Mesenchymal stem cell (in vitro differentiated cells and primary cell): ENCODE data around the gene PRMT7.

Source experiments
- DNase-seq: peaks from one replicate; pipeline ENCODE4 v3.0.0-alpha.2; 2013
- H2AFZ ChIP-seq: one replicate; pipeline ENCODE4 v1.6.1; 2013; ENCODE audit warnings: low read depth, mild to moderate bottlenecking, control low read depth, inconsistent platforms, low read length, moderate library complexity
- H2AK5ac ChIP-seq: 2 replicates; pipeline ENCODE4 v1.6.1; 2013; ENCODE audit warnings: low read length, moderate library complexity, mild to moderate bottlenecking, inconsistent platforms; ENCODE audit not compliant: severe bottlenecking
- H2BK120ac ChIP-seq: one replicate; pipeline ENCODE4 v1.6.1; 2013; ENCODE audit warnings: low read depth, mild to moderate bottlenecking, inconsistent platforms, low read length, moderate library complexity
- H2BK12ac ChIP-seq, 2 experiments: one replicate each; pipeline ENCODE4 v1.6.1; 2013; ENCODE audit warnings: inconsistent platforms in 2 of 2, low read length in 2 of 2, mild to moderate bottlenecking in 2 of 2, moderate library complexity in 2 of 2, control low read depth in 1 of 2
- H2BK15ac ChIP-seq: one replicate; pipeline ENCODE4 v1.6.1; 2013; ENCODE audit warnings: mild to moderate bottlenecking, low read depth, inconsistent platforms; ENCODE audit not compliant: poor library complexity, severe bottlenecking
- H2BK5ac ChIP-seq: 2 replicates; pipeline ENCODE4 v1.6.1; 2013; ENCODE audit warnings: low read depth, mild to moderate bottlenecking, low read length, control low read depth, inconsistent platforms; ENCODE audit not compliant: poor library complexity, severe bottlenecking
- H3K14ac ChIP-seq, 2 experiments: one replicate each; pipeline ENCODE4 v1.6.1; 2013; ENCODE audit warnings: inconsistent platforms in 2 of 2, low read length in 2 of 2, control low read depth in 1 of 2, mild to moderate bottlenecking in 1 of 2, moderate library complexity in 1 of 2
- H3K18ac ChIP-seq, 2 experiments: one replicate each; pipeline ENCODE4 v1.6.1; 2013; ENCODE audit warnings: inconsistent platforms in 2 of 2, low read length in 2 of 2, control low read depth in 1 of 2, low read depth in 1 of 2, mild to moderate bottlenecking in 1 of 2
- H3K23ac ChIP-seq, 2 experiments: one replicate each; pipeline ENCODE4 v1.6.1; 2013; ENCODE audit warnings: inconsistent platforms in 2 of 2, low read length in 2 of 2, mild to moderate bottlenecking in 2 of 2, moderate library complexity in 2 of 2, control low read depth in 1 of 2
- H3K27ac ChIP-seq: 2 replicates; pipeline ENCODE4 v1.5.1; 2013; ENCODE audit warnings: mild to moderate bottlenecking, moderate library complexity, low read length, control low read depth, inconsistent platforms; ENCODE audit not compliant: poor library complexity, severe bottlenecking
- H3K27me3 ChIP-seq, 2 experiments: 2 replicates each; pipeline versions ENCODE4 v1.6.1 to v1.7.0; 2013; ENCODE audit warnings: low read length in 2 of 2, mild to moderate bottlenecking in 2 of 2, moderate library complexity in 2 of 2, control low read depth in 1 of 2, inconsistent platforms in 1 of 2; ENCODE audit not compliant: control insufficient read depth in 1 of 2, insufficient read depth in 1 of 2
- H3K36me3 ChIP-seq, 2 experiments: 2 replicates each; pipeline versions ENCODE4 v1.6.1 to v1.7.0; 2013; ENCODE audit warnings: low read length in 2 of 2, control low read depth in 1 of 2, inconsistent platforms in 1 of 2, low read depth in 1 of 2, mild to moderate bottlenecking in 1 of 2; ENCODE audit not compliant: insufficient read depth in 2 of 2, control insufficient read depth in 1 of 2
- H3K4ac ChIP-seq, 2 experiments: one replicate each; pipeline ENCODE4 v1.6.1; 2013; ENCODE audit warnings: inconsistent platforms in 2 of 2, low read length in 2 of 2, mild to moderate bottlenecking in 2 of 2, moderate library complexity in 2 of 2, control low read depth in 1 of 2, low read depth in 1 of 2
- H3K4me1 ChIP-seq: 2 replicates; pipeline ENCODE4 v1.6.1; 2013; ENCODE audit warnings: low read depth, low read length, control low read depth; ENCODE audit not compliant: control insufficient read depth, insufficient read depth
- H3K4me2 ChIP-seq: 2 replicates; pipeline ENCODE4 v1.6.1; 2013; ENCODE audit warnings: low read length, mild to moderate bottlenecking, inconsistent platforms; ENCODE audit not compliant: poor library complexity, severe bottlenecking
- H3K4me3 ChIP-seq, 2 experiments: 2 replicates each; pipeline versions ENCODE4 v1.5.1 to v1.7.0; 2013; ENCODE audit warnings: low read length in 2 of 2, mild to moderate bottlenecking in 2 of 2, control low read depth in 1 of 2, low read depth in 1 of 2; ENCODE audit not compliant: insufficient read depth in 1 of 2
- H3K79me1 ChIP-seq: replicated peaks from 2 replicates; pipeline ENCODE4 v1.6.1; 2013; ENCODE audit warnings: mild to moderate bottlenecking, control low read depth, low read length, inconsistent platforms; ENCODE audit not compliant: poor library complexity, severe bottlenecking
- H3K9ac ChIP-seq: 2 replicates; pipeline ENCODE4 v1.7.0; 2013; ENCODE audit warnings: mild to moderate bottlenecking, low read length, moderate library complexity
- H3K9me3 ChIP-seq: 2 replicates; pipeline ENCODE4 v1.7.0; 2013; ENCODE audit warnings: mild to moderate bottlenecking, low read length; ENCODE audit not compliant: control insufficient read depth
- H4K8ac ChIP-seq: one replicate; pipeline ENCODE4 v1.6.1; 2013; ENCODE audit warnings: inconsistent platforms, mild to moderate bottlenecking, low read length, moderate library complexity
- H4K91ac ChIP-seq: one replicate; pipeline ENCODE4 v1.6.1; 2013; ENCODE audit warnings: mild to moderate bottlenecking, low read length, inconsistent platforms
- WGBS: methylation state at CpG from one replicate; pipeline ENCODE4 v1.1.7; 2013; ENCODE audit warnings: mixed read lengths; 5-methylcytosine and 5-hydroxymethylcytosine counted together

PRMT7 gene

GRCh38 chr16:68300734-68301459 is 9.9 kb upstream of the PRMT7 start:
- Histone ChIP-seq H4K91ac (no peak overlapping the region), H3K4me2 (no peak overlapping the region), H3K4me3 (no peak overlapping the region), H3K4me1 (peaks cover 15% of the 10 kb centered on the region), H4K8ac (no peak overlapping the region), H3K79me1 (peaks cover 34% of the 10 kb centered on the region), H2BK15ac (no peak overlapping the region), H2AFZ (no peak overlapping the region), H2BK12ac (no peak overlapping the region), H2AK5ac (peak overlapping the region; percentile 9), H3K9ac (peak overlapping the region; percentile 42), H3K27ac (peak overlapping the region; percentile 38), H3K23ac (no peak overlapping the region), H3K14ac (no peak overlapping the region), H3K4ac (no peak overlapping the region), H3K18ac (no peak overlapping the region), H3K9me3 (no peaks in the 10 kb centered on the region), H3K27me3 (no peaks in the 10 kb centered on the region), H2BK5ac (no peak overlapping the region), H3K36me3 (peaks cover 44 to 93% of the 10 kb centered on the region in 2 experiments), H2BK120ac (no peak overlapping the region)
- WGBS: 89% methylated on average over 7 of the region's 7 CpGs
- DNase-seq: no peak

DNA sequence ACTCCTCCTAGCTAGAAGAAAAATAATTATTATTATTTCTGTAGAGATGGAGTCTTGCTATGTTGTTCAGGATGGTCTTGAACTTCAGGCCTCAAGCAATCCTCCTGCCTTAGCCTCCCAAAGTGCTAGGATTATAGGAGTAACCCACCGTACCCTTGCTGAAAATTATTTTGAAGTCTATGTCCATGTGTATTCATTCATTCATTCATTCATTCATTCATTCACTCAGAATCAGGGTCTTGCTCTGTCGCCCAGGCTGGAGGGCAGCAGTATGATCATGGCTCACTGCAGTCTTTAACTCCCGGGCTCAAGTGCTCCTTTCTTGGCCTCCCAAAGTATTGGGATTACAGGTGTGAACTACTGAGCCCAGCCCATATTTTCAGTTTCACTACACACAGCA is 4.2 kb upstream of the PRMT7 start:
- H3K4me1 ChIP-seq: peaks cover 5% of the 10 kb centered on the region
- H2BK5ac ChIP-seq: no peak overlapping the region

GRCh38 chr16:68309799-68310198 is 1.0 kb upstream of the PRMT7 start:
- 54% methylated on average over 6 of the region's 6 CpGs for WGBS
- H3K9me3 ChIP-seq: no peaks in the 10 kb centered on the region
- H3K27me3 ChIP-seq: no peaks in the 10 kb centered on the region
- no peak overlapping the region for H2AK5ac ChIP-seq
- no peak overlapping the region for H3K27ac ChIP-seq
- peaks cover 14 to 45% of the 10 kb centered on the region in 2 experiments for H3K36me3 ChIP-seq
- DNase-seq: no peak
- H3K4ac ChIP-seq: peak overlapping the region in 1 of 2 experiments; percentile 10
- H2BK12ac ChIP-seq: no peak overlapping the region
- no peak overlapping the region for H2AFZ ChIP-seq
- peak overlapping the region; percentile 92 to 100 for H3K4me3 ChIP-seq
- H3K9ac ChIP-seq: peak overlapping the region; percentile 98
- H3K14ac ChIP-seq: no peak overlapping the region
- H2BK120ac ChIP-seq: no peak overlapping the region
- H3K18ac ChIP-seq: no peak overlapping the region
- peaks cover 9% of the 10 kb centered on the region for H3K4me1 ChIP-seq
- no peak overlapping the region for H2BK5ac ChIP-seq
- H3K4me2 ChIP-seq: peak overlapping the region; percentile 75
- no peak overlapping the region for H2BK15ac ChIP-seq
- H3K79me1 ChIP-seq: peaks cover 20% of the 10 kb centered on the region
- H4K8ac ChIP-seq: no peak overlapping the region
- no peak overlapping the region for H3K23ac ChIP-seq
- H4K91ac ChIP-seq: no peak overlapping the region

More for the DNA sequence above, 4.2 kb upstream of the PRMT7 start:
- no peak overlapping the region for H3K9ac ChIP-seq
- no peak overlapping the region for H3K4ac ChIP-seq
- no peak overlapping the region for H3K4me2 ChIP-seq
- H3K4me3 ChIP-seq: no peak overlapping the region
- peaks cover 19% of the 10 kb centered on the region for H3K79me1 ChIP-seq
- H3K27ac ChIP-seq: no peak overlapping the region
- no peak overlapping the region for H2BK12ac ChIP-seq
- no peak overlapping the region for H2AK5ac ChIP-seq
- no peak overlapping the region for H2AFZ ChIP-seq
- peaks cover 27 to 61% of the 10 kb centered on the region in 2 experiments for H3K36me3 ChIP-seq
- no peak overlapping the region for H4K91ac ChIP-seq
- WGBS: 97% methylated on average over 3 of the region's 3 CpGs
- H4K8ac ChIP-seq: no peak overlapping the region
- DNase-seq: no peak
- H3K9me3 ChIP-seq: no peaks in the 10 kb centered on the region
- no peak overlapping the region for H2BK15ac ChIP-seq
- H3K23ac ChIP-seq: no peak overlapping the region
- no peak overlapping the region for H3K14ac ChIP-seq
- no peaks in the 10 kb centered on the region for H3K27me3 ChIP-seq
- no peak overlapping the region for H2BK120ac ChIP-seq
- H3K18ac ChIP-seq: no peak overlapping the region

DNA sequence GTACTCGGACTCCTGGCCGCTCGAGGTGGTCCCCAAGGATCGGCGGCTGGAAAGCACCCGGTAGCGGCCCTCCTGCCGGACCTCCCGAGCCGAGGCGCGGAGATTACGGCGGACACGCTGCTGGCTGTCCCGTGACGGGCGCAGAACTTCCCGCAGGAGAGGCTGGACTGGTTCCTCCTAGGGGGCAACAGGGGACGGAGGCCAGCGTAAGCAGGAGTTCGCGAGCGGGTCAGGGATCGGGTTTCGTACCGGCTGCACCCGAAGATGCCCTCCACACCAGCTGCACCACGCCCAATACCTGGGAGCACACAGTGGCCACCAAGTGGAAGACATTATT is 414 bp upstream of the PRMT7 start:
- WGBS: under 1% methylated on average over 20 of the region's 29 CpGs
- peak overlapping the region; percentile 92 to 100 for H3K4me3 ChIP-seq
- H3K9me3 ChIP-seq: no peaks in the 10 kb centered on the region
- peak overlapping the region; percentile 84 for H4K91ac ChIP-seq
- H3K36me3 ChIP-seq: peaks cover 9 to 43% of the 10 kb centered on the region in 2 experiments
- peak overlapping the region; percentile 20 for H4K8ac ChIP-seq
- no peak for DNase-seq
- H3K23ac ChIP-seq: peak overlapping the region in 1 of 2 experiments; percentile 90
- peak overlapping the region; percentile 10 to 62 for H3K4ac ChIP-seq
- H3K27me3 ChIP-seq: no peaks in the 10 kb centered on the region
- H2BK120ac ChIP-seq: no peak overlapping the region
- H2BK5ac ChIP-seq: no peak overlapping the region
- peak overlapping the region; percentile 10 to 90 for H3K18ac ChIP-seq
- H3K4me1 ChIP-seq: peaks cover 9% of the 10 kb centered on the region
- H3K14ac ChIP-seq: peak overlapping the region in 1 of 2 experiments; percentile 37
- H3K27ac ChIP-seq: peak overlapping the region; percentile 82
- H3K4me2 ChIP-seq: peak overlapping the region; percentile 75
- no peak overlapping the region for H2AK5ac ChIP-seq
- H3K79me1 ChIP-seq: peaks cover 15% of the 10 kb centered on the region
- H2AFZ ChIP-seq: peak overlapping the region; percentile 84
- peak overlapping the region; percentile 4 for H2BK15ac ChIP-seq
- H3K9ac ChIP-seq: peak overlapping the region; percentile 98
- H2BK12ac ChIP-seq: no peak overlapping the region
